ENCODE results near the gene ST6GAL2. TPM values are rescaled to one million over a fixed set of nuclear protein-coding genes. Genes with fewer than 3 reads are reported as not detected.

The ST6GAL2 gene
- polyA plus RNA-seq, 1 donor (not counting 4 experiments of a cell fraction or from before 2014, with no cell fraction given) = 0.14 TPM

DNA sequence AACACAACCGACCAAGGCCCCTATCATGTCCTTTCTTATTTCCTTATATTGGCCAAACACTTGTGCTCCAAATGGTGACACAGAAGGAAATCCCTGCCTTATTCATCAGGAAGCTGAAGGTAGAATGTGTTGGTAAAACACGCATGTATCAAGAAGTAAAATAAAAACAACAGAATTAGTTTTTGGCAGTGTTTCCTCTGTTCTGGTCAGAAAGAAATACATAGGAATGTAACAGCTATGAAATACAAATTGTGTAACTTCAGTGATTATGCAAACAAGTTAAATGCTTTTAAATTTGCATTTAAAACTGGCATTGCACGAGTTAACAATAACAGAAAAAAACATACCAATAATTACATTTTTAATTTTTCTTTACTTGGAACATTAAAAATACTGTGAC, 19.3 kb downstream of the ST6GAL2 start:
- no peak overlapping the region for H3K4me3 ChIP-seq (ENCODE audit: control insufficient read depth in 2 of 3, extremely low read depth in 1 of 3, insufficient read depth in 2 of 3, low read depth in 1 of 3, low read length in 3 of 3)
- no peaks in the 10 kb centered on the region for H4K20me1 ChIP-seq (ENCODE audit: control insufficient read depth, extremely low read depth, insufficient read depth, low read length)
- FAIRE-seq (no peak), DNase-seq (ENCODE audit: low read depth, low spot score) (no peak)
- H3K9ac ChIP-seq (ENCODE audit: control insufficient read depth, extremely low read depth, insufficient read depth, low read length) = no peak overlapping the region
- dilution Hi-C loops (cut with MboI; ENCODE audit: extremely low pct_ligation_motif_present, low sequenced_read_pairs) = no loop called here
- no peaks in the 10 kb centered on the region for H3K9me1 ChIP-seq (ENCODE audit: control insufficient read depth, extremely low read depth, insufficient read depth, low read length)
- TF ChIP-seq, protein P1, sequence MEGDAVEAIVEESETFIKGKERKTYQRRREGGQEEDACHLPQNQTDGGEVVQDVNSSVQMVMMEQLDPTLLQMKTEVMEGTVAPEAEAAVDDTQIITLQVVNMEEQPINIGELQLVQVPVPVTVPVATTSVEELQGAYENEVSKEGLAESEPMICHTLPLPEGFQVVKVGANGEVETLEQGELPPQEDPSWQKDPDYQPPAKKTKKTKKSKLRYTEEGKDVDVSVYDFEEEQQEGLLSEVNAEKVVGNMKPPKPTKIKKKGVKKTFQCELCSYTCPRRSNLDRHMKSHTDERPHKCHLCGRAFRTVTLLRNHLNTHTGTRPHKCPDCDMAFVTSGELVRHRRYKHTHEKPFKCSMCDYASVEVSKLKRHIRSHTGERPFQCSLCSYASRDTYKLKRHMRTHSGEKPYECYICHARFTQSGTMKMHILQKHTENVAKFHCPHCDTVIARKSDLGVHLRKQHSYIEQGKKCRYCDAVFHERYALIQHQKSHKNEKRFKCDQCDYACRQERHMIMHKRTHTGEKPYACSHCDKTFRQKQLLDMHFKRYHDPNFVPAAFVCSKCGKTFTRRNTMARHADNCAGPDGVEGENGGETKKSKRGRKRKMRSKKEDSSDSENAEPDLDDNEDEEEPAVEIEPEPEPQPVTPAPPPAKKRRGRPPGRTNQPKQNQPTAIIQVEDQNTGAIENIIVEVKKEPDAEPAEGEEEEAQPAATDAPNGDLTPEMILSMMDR (optimal IDR thresholded peaks at IDR 0.05 in 1 of 3, IDR thresholded peaks at IDR 0.05 in 1 of 3, conservative IDR thresholded peaks at IDR 0.05 in 1 of 3; ENCODE audit: extremely low read depth in 1 of 3, insufficient read depth in 2 of 3, low read length in 3 of 3) = no peak
- TF ChIP-seq EZH2 (IDR thresholded peaks at IDR 0.05; ENCODE audit: low read length) = no peak
- no peaks in the 10 kb centered on the region for H3K27me3 ChIP-seq (ENCODE audit: control insufficient read depth, extremely low read depth, insufficient read depth, low read length)
- H3K4me2 ChIP-seq (ENCODE audit: control insufficient read depth, extremely low read depth, insufficient read depth, low read depth, low read length) = no peak overlapping the region
- H3K36me3 ChIP-seq (ENCODE audit: control insufficient read depth in 2 of 2, extremely low read depth in 1 of 2, insufficient read depth in 2 of 2, low read length in 2 of 2) = no peaks in the 10 kb centered on the region
- no peaks in the 10 kb centered on the region for H3K79me2 ChIP-seq (ENCODE audit: control insufficient read depth, insufficient read depth, low read length)
- H3K27ac ChIP-seq (ENCODE audit: control insufficient read depth, insufficient read depth, low read length) = no peak overlapping the region
- H2AFZ ChIP-seq (ENCODE audit: control insufficient read depth, low read length) = no peak overlapping the region
- H3K9me3 ChIP-seq (ENCODE audit: control insufficient read depth, low read depth, low read length) = no peaks in the 10 kb centered on the region
- no peaks in the 10 kb centered on the region for H3K4me1 ChIP-seq (ENCODE audit: control insufficient read depth, extremely low read depth, insufficient read depth, low read length)

DNA sequence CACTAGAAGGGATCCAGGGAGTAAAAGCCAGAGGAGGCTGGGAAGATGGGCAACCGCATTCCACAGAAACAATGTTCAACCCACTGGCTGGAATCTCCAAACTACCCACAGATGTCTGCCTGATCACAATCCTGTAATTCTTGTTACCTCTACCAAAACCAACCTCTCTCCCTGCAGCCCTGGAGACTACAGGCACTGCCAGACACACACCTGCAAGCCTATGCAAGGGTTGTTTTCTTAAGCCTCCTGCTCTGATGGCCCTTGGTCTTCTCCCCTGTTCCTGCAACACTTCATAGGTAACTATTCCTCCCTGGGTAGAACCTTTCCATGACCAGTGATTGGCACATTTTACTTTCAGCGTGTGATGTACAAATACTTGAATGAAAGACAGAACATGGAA, 21.9 kb downstream of the ST6GAL2 start:
- dilution Hi-C loops (cut with MboI; ENCODE audit: extremely low pct_ligation_motif_present, low sequenced_read_pairs) = no loop called here
- TF ChIP-seq, protein P1 (optimal IDR thresholded peaks at IDR 0.05 in 1 of 3, IDR thresholded peaks at IDR 0.05 in 1 of 3, conservative IDR thresholded peaks at IDR 0.05 in 1 of 3; ENCODE audit: extremely low read depth in 1 of 3, insufficient read depth in 2 of 3, low read length in 3 of 3) = no peak
- TF ChIP-seq EZH2 (IDR thresholded peaks at IDR 0.05; ENCODE audit: low read length) = no peak
- no peak overlapping the region for H3K4me3 ChIP-seq (ENCODE audit: control insufficient read depth in 2 of 3, extremely low read depth in 1 of 3, insufficient read depth in 2 of 3, low read depth in 1 of 3, low read length in 3 of 3)

More for the DNA sequence above, 21.9 kb downstream of the ST6GAL2 start:
- H4K20me1 ChIP-seq (ENCODE audit: control insufficient read depth, extremely low read depth, insufficient read depth, low read length) = no peaks in the 10 kb centered on the region
- no peak for DNase-seq (ENCODE audit: low read depth, low spot score)
- H3K27me3 ChIP-seq (ENCODE audit: control insufficient read depth, extremely low read depth, insufficient read depth, low read length) = no peaks in the 10 kb centered on the region
- no peak overlapping the region for H3K9ac ChIP-seq (ENCODE audit: control insufficient read depth, extremely low read depth, insufficient read depth, low read length)
- no peak overlapping the region for H3K4me2 ChIP-seq (ENCODE audit: control insufficient read depth, extremely low read depth, insufficient read depth, low read depth, low read length)
- no peaks in the 10 kb centered on the region for H3K4me1 ChIP-seq (ENCODE audit: control insufficient read depth, extremely low read depth, insufficient read depth, low read length)
- no peak overlapping the region for H3K27ac ChIP-seq (ENCODE audit: control insufficient read depth, insufficient read depth, low read length)
- H3K9me1 ChIP-seq (ENCODE audit: control insufficient read depth, extremely low read depth, insufficient read depth, low read length) = no peaks in the 10 kb centered on the region
- H2AFZ ChIP-seq (ENCODE audit: control insufficient read depth, low read length) = no peak overlapping the region
- no peak for FAIRE-seq
- H3K79me2 ChIP-seq (ENCODE audit: control insufficient read depth, insufficient read depth, low read length) = no peaks in the 10 kb centered on the region
- no peaks in the 10 kb centered on the region for H3K36me3 ChIP-seq (ENCODE audit: control insufficient read depth in 2 of 2, extremely low read depth in 1 of 2, insufficient read depth in 2 of 2, low read length in 2 of 2)
- no peaks in the 10 kb centered on the region for H3K9me3 ChIP-seq (ENCODE audit: control insufficient read depth, low read depth, low read length)

All from keratinocyte (primary cell).